Endometrium (tissue), 2 donors: ENCODE data around the gene PRAF2.

Experiments used
- FAIRE-seq: peaks from 2 replicates; lab custom pipeline; 2012; peaks lifted over from hg19 to GRCh38; lab: Jason Lieb, UNC
- donor health status: control.
- donor health status: control.

The PRAF2 gene

DNA sequence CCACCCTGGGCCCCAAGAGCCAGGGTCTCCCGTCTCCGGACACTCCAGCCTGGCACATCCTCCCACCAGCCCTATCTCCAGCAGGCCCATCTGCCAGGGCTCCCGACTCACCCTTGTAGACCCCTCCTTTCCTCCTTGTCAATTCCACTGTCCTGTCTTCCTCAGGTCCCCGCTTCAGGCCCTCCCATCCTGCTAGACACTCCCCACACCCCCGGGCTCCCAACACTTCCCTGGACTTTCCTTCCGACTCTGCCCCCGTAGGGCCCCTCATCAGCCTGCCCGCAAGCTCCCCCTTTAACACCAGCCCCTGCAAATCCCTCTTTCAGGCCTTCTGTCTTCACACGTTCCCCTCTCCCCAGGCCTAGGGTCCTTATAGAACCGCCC lies 1.1 kb downstream of the PRAF2 start:
- no peak for FAIRE-seq

DNA sequence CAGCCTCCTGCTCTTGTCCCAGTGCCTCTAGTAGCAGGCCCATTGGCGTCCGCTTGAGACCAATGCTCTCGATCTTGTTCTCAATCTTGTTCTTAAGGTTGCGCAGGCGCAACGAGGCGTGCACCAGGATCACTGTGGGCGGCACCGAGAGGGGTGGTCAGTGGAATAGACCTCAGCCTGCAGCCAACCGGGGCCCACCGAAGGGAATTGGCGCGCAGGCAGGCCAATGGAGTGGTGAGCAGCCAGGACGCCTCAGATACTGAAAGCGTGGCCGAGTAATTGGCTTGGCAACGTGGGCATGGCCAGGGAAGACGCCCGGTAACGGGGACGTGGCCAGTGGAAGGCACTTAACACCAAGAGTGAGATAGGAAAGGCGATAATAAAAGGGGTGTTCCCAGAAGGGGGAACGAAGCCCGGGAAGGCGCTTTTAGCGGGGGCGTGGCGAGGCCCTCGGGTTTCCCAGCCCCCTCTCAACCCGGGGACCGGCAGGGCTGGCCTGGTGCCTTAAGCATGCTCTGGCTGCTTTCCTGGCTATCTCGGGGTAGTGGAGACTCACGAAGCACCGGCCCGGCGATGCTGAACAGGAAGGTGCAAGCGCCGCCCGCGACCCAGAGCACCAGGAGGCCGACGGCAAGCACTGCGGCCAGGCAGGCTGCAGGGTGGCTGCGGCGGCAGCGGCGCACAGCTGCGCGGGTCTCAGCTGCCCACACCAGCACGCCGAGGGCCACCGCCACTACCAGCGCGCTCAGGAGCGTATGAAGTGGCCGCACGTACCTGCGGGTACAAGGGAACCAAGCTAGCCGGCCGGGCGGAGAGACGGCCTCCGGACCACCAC lies 1.7 kb downstream of the PRAF2 start:
- no peak for FAIRE-seq

GRCh38 chrX:49070988-49071387 lies 2.8 kb downstream of the PRAF2 start:
- FAIRE-seq, result no peak

DNA sequence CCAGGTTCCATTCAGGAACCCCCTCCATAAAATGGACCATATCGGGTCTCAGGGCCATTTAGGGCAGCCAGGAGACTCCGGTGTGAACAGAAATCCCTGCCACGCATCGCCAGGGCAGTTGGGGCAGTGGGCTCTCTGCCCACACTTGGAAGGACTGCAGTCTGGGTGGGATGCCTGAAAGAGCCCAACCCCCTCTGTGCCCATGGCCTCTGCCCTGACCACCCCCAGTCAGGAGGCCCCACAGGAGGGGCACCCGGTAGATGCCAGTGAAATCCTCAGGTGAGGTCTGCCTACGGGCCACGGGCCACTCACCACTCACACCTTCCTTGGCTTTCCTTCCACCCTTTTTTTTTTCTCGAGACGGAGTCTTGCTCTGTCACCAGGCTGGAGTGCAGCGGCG lies 4.8 kb downstream of the PRAF2 start:
- no peak for FAIRE-seq

- FAIRE-seq, result no peak
These were observed 6.3 kb downstream of the PRAF2 start for GRCh38 chrX:49067285-49068120.

DNA sequence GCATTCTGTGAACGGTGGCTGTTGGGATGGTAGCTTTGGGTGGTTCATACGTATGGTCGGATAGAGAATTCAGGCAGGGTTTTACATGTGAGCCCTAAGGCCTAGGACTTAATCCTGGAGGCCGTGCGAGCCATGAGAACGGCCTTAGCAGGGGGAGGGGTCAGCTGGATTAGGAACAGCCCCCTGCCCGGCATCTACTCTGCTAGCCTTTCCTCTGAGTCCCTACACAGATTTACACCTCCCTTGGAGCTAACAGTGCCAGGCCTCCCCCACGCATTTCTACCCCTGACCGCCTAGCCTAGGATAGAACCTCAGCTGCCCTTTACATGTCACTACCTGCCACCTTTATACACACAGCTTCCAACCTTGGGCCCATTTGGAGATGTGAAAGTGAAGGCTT lies 7.1 kb downstream of the PRAF2 start:
- no peak for FAIRE-seq

DNA sequence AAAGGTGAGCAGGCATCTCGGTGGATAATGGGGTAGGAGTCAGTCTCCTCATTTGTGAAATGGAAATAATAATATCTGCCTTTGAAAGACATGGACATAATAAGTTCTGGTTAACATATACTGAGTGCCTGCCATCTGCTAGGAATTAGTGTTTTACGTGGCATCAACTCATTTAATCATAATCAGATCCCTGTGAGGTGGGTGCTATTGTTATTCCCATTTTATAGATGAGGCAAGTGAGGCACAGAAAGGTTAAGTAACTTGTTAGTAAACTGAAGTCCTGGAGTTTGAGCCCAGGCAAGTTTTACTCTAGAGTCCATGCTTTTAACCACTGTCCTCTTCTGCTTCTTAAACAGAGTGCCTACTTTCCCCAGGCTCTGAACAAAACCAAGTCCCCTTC lies 7.5 kb downstream of the PRAF2 start:
- FAIRE-seq, result no peak

DNA sequence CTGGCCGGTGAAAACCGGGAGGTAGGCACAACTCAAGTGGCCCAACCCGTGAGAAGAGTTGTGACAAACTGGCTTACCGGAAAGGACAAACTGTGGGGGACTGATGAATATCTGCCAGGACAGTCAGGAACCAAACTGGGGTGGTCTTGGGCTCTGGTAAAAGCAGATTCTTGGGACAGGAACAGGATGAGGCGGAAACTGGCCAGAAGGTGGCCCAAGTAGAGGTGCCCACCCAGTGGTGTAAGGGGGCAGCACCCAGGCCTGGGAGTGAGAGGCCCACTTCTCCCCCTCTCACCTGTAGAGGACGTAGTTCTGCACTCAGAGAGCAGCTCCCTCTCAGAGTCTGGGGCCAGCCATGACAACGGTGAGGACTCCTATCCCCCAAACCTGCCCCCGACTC lies 9.1 kb downstream of the PRAF2 start:
- FAIRE-seq, result no peak

DNA sequence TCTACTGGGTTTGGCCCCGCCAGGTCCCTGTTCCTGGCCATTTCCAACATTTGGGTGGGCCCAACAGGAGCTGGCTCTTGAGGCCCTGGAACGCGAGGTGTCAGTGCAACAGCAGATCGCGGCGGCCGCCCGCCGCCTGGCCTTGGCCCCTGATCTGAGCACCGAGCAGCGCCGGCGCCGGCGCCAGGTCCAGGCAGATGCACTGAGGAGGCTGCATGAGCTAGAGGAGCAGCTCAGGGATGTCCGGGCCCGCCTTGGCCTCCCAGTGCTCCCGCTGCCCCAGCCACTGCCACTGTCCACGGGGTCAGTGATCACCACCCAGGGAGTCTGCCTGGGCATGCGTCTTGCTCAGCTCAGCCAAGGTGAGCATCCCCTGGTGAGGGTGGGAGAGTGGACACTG lies 9.5 kb downstream of the PRAF2 start:
- FAIRE-seq, result no peak

- no peak for FAIRE-seq
These were observed 10.1 kb downstream of the PRAF2 start for GRCh38 chrX:49063715-49064114.

DNA sequence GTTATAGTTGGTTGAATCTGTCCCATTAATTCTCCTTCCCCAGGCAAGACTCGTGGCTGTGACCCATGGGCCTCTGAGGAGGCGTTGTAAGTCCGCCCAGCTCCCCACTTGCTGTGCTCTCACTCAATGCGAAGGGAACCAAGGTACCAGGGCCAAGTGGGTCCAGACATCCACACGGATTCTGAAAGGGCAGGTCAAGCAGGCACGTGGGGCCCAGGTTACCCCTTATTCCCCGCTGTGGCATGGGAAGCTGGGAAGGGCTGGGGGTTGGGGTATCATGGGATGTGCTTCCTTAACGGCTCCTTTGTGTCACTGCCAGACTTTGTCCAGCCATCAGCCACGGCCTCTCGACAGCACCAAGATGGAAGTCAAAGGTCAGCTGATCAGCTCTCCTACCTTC lies 11.9 kb downstream of the PRAF2 start:
- FAIRE-seq, result no peak

DNA sequence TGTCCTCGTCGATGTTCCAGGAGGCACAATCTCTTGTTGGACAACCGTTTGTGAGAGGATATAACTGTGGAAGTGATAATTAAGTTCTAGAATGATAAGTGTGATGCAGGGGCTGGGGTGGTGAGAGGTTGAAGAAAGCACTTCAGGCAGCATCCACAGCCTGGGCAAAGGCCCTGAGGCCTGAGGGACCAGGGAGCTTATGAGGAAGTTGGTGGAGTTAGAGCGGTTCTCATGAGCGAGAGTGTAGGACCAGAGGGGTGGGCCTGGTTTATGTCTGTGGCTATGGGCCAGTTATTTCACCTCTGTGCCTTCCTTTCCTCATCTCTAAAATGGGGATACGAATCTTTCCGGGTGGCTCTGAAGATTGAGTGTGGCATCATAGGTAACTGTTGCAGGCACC lies 12.3 kb downstream of the PRAF2 start:
- FAIRE-seq, result no peak

- FAIRE-seq, result no peak
These were observed 12.9 kb downstream of the PRAF2 start for GRCh38 chrX:49060914-49061313.

DNA sequence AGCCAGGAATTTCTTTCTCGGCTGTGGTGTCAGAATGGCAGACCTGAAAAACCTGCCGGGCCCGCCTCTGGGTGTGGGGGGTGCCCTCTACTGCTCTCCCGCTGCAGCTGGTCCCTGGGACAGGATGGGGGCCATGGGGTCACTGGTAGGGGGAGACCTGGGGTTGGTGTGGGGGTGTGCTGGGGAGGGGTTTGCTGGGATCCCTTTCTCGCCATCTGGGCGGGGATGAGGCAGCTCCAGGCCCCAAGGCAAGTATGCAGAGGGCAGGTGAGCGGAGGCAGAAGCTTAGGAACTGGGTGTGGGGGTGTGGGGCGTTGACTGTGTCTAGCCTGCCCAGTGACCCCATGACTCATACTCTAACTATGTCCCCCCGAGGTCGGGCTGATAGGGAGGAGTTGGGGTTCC lies 14.1 kb downstream of the PRAF2 start:
- FAIRE-seq, result no peak

DNA sequence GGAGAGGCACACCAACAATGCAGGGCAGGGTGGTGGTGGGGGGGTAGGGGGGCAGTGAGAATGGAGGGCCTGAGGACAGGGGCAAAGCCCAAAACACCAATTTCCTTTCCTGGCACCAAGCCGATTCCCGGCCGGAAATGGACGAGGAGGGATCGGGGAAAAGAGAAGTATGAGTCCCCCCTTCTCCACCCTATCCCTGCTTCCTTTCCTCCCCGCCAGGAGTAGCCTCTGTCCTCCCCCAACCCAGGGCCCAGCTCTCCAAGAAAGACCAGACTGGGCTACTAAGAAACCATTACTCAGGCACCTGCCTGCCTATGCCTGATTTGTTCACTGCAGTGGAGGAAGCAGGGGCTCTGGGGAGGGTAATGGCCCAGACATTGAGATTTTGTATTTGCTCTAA lies 14.6 kb downstream of the PRAF2 start:
- FAIRE-seq, result no peak

DNA sequence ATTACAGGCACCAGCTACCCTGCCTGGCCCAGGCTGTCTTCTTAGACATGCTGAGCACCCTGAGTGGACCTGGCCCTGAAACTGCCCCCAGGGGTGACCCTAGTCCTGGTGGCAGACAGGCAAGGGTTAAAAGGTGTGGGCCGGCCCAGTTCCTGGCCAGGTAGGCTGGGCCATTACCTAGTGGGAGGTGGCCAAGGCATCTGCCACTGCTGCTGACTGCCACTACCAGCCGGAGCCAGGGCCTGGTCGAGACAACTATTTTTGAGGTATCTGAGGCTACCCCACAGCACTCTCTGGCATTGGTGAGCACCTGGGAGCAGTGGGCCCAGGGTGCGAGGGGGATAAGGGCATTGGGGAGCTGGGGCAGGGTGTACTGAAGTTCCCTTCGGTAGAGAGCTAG lies 15.0 kb downstream of the PRAF2 start, which contains the start of gene CCDC120:
Gene CCDC120, plus strand, starts transcription at position 206 of the 400 bp plus-strand sequence. CDS start 3,043 bp downstream, outside the sequence.
- no peak for FAIRE-seq

- FAIRE-seq, result no peak
These were observed 19.6 kb downstream of the PRAF2 start for GRCh38 chrX:49054073-49054762.

DNA sequence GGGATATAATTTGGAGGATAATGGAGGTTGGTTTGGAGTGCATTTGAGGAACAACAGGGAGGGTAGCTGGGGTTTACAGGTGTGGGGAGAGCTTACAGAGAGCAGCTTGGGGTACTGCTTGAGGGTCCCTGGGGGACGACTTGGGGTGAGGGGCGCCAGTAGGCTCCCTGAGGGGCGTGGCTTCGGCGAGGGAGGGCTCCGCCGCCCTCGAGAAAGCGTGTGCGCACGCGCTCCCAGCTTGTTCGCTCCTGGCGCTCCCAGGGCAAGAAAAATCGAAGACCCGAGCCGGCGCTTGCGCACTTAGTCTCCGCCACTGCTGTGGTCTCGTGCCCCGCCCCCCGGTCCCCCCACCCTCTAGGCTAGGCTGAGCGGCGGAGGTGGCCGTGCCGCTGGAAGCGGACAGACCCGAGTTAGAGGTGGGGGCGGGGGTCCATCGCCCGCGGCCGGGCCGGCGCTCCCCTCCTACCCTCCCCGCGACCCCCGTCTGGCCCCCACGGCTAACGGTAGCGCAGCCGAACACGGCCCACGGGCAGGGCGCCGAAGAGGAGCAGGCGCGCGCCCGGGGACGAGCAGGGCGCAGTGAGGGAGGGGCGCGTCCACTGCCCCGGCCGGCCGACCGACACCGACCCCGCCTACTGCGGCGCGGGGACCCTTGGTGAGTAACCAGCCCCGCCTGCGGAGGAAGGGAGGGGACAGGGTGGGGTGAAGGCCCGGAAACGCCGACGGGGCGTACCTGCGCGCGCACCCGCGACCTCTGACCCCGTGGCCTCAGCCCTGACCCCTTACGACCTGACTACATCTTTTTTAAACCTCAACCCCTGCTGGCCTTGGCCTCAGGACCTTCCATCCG lies 20.4 kb downstream of the PRAF2 start:
- FAIRE-seq, result no peak

DNA sequence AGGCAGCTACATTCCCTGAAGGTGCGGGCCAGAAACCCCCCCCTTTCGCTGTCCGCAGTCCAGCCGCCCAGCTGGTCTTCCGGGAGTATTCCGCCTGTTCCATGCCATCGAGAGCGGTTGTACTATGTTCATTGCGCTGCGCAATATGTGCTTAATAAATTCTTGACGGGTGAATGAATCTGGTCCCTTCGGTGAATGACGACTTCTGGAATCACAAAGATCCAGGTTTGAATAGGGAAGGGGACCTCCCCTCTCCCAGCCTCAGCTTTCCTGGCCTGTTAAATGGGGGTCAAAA lies 29.9 kb downstream of the PRAF2 start:
- no peak for FAIRE-seq

DNA sequence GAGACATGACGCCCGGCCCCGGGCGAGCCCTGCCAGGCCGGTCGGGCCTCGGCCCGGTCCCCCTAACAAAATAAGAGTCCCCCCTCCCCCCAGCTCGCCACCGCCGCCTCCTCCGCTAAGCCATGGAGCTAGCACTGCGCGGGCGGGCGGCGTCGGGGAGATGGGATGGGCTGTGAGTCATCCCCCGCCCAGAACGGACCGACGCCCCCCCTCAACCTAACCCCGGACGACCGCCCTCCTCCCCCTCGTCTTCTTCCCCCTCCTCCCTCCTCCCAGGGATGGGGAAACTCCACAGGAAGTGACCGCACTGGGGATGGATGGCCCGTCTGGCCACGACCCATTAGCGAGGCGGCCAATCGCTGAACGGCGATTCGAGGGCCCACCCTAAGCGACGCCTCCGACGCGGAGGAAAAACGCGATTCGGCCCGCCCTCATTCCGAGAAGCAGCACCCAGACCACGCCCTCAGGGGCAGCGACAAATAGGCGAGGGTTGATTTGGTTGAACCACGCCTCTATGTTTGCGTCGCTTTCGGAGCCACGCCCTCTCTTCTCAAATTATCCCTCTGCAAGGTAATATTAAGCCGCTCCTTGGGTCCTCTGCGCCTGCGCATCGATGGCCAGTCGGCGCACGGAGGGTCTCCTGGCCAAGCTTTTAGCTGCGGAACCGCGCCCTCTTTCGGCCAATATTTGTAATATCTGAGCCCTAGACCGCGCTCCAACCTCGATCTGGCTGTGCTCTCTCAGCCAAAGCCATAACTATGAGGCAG lies 30.4 kb downstream of the PRAF2 start, which contains the start of gene TFE3:
Gene TFE3, minus strand, starts transcription at position 138 of the 767 bp plus-strand sequence. Its CDS starts 131 bp downstream, at position 7.
- FAIRE-seq, result peak; percentile 94

GRCh38 chrX:49042581-49043219 lies 31.1 kb downstream of the PRAF2 start:
- no peak for FAIRE-seq
